ENCODE results near the gene PAPOLB. TPM values are rescaled to one million over a fixed set of nuclear protein-coding genes. Genes with fewer than 3 reads are reported as not detected.

PAPOLB gene
- total and polyA plus RNA-seq, 2 of the 4 experiments (the other 2 are of a cell fraction), result under 0.01 TPM; not detected in 1

DNA sequence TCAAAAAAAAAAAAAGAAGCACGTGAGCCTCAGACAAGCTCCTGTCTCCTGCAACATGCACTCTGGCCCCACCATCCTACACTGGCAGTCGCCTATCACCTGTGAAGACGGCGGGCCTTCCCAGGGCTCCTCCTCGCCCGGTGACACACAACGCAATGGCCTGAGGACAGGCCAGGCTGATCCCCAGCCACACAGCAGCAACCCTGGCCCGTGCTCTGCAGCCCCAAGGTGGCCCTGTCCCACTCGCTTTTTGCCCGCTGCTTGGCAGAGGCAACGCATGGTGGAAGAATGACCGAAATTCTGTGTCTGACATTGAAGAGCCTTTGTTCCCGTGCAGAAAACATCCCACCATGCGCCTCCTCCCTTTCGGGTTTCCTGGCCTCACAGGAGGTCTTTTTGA is 13.6 kb upstream of the PAPOLB start:
- no TSS peak for BruUV-seq (replicated peaks)
- peak overlapping the region; percentile 21 for H2AFZ ChIP-seq (replicated peaks; ENCODE audit: low read length, poor library complexity)
- POLR2A ChIA-PET (ENCODE audit: unreplicated experiment), result no interaction called here

More for the DNA sequence above, 13.6 kb upstream of the PAPOLB start:
- dilution Hi-C loops (cut with HindIII; ENCODE audit: low sequenced_read_pairs, unreplicated experiment), result no loop called here
- no peak overlapping the region for H3K4me2 ChIP-seq (ENCODE audit: low read depth, low read length)
- H3K9me3 ChIP-seq (ENCODE audit: control insufficient read depth, insufficient read depth, low read length), result no peaks in the 10 kb centered on the region
- TF ChIP-seq SMC3 (IDR thresholded peaks at IDR 0.05; ENCODE audit: low read depth, low read length) (no peak), CEBPB (IDR thresholded peaks at IDR 0.05; ENCODE audit: low read depth, low read length) (no peak), POLR2A (IDR thresholded peaks at IDR 0.05; ENCODE audit: low read depth, low read length) (no peak)
- no peak overlapping the region for H4K91ac ChIP-seq (ENCODE audit: insufficient read depth, low read depth, low read length)
- H3K18ac ChIP-seq (ENCODE audit: low read depth, low read length), result no peak overlapping the region
- no peaks in the 10 kb centered on the region for H4K20me1 ChIP-seq (ENCODE audit: insufficient read depth, low read length)
- H3K9ac ChIP-seq (ENCODE audit: low read depth, low read length), result no peak overlapping the region
- H2AK9ac ChIP-seq (replicated peaks; ENCODE audit: low read depth, low read length, poor library complexity), result no peak overlapping the region
- H2BK20ac ChIP-seq (ENCODE audit: low read depth, low read length), result no peak overlapping the region
- H3K4ac ChIP-seq (ENCODE audit: low read depth, low read length), result no peak overlapping the region
- H3K4me1 ChIP-seq (ENCODE audit: control insufficient read depth, insufficient read depth, low read length), result no peaks in the 10 kb centered on the region
- WGBS, 2 experiments (ENCODE audit: extremely low coverage in 2 of 2, insufficient read length in 1 of 2), result 100% methylated on average over 1 of the region's 15 CpGs; no CpG with 5 or more reads in 1 of the 2 experiments
- CTCF ChIA-PET, result no interaction called here
- no peak overlapping the region for H4K8ac ChIP-seq (ENCODE audit: low read depth in 2 of 2, low read length in 2 of 2)
- no peak overlapping the region for H3K4me3 ChIP-seq (ENCODE audit: insufficient read depth, low read depth, low read length)
- DNase-seq (no peak), ATAC-seq (ENCODE audit: low read depth) (no peak)
- no peak overlapping the region for H2BK15ac ChIP-seq (ENCODE audit: low read depth, low read length)
- no peaks in the 10 kb centered on the region for H3K9me1 ChIP-seq (ENCODE audit: insufficient read depth, low read length)
- no peak overlapping the region for H3K27ac ChIP-seq (ENCODE audit: insufficient read depth, low read length)
- no peak overlapping the region for H2BK5ac ChIP-seq (ENCODE audit: low read depth, low read length, poor library complexity, severe bottlenecking)
- in situ Hi-C loops (cut with MboI; ENCODE audit: low sequenced_read_pairs), result no loop called here
- no peak overlapping the region for H3K23ac ChIP-seq (ENCODE audit: low read depth, low read length)
- no peak overlapping the region for H2BK120ac ChIP-seq (ENCODE audit: low read depth, low read length)
- H3K36me3 ChIP-seq (ENCODE audit: control insufficient read depth, insufficient read depth, low read length), result no peaks in the 10 kb centered on the region
- no peak overlapping the region for H3K14ac ChIP-seq (replicated peaks; ENCODE audit: low read depth, low read length)
- intact Hi-C loops (cut with micrococcal nuclease), result no loop called here
- H4K5ac ChIP-seq (ENCODE audit: low read depth, low read length), result no peak overlapping the region
- H3K56ac ChIP-seq (ENCODE audit: extremely low read depth, insufficient read depth, low read length), result no peak overlapping the region
- no peaks in the 10 kb centered on the region for H3K79me1 ChIP-seq (ENCODE audit: low read depth in 1 of 2, low read length in 2 of 2)
- peaks cover 2% of the 10 kb centered on the region; the same call in 1 of the 2 replicates for H3K27me3 ChIP-seq (ENCODE audit: control insufficient read depth, insufficient read depth, low read length)
- H2AK5ac ChIP-seq (ENCODE audit: low read depth, low read length), result no peak overlapping the region
